HepG2 (cell line): ENCODE results near the gene DISP2. TPM values are rescaled to one million over a fixed set of nuclear protein-coding genes. Genes with fewer than 3 reads are reported as not detected.

Experiments used
- ADNP ChIP-seq: sonication (generic); formaldehyde crosslinking; IDR thresholded peaks from 2 replicates; pipeline ENCODE4 v1.4.0; 2020; ENCODE audit warnings: missing genetic modification reagents
- EZH2 ChIP-seq: conservative IDR thresholded peaks from 2 replicates; pipeline ENCODE4 v1.6.1; 2012; ENCODE audit warnings: mild to moderate bottlenecking, low read depth, low read length, moderate library complexity
- FOSL1 ChIP-seq: sonication (generic); formaldehyde crosslinking; IDR thresholded peaks from 2 replicates; pipeline ENCODE4 v1.9.0; 2021; ENCODE audit warnings: missing genetic modification reagents, borderline replicate concordance
- HNRNPLL ChIP-seq: fragments of 200-400 bp; formaldehyde crosslinking; IDR thresholded peaks from 2 replicates; pipeline ENCODE4 v1.6.1; 2017; ENCODE audit warnings: mild to moderate bottlenecking, low read depth, low read length; ENCODE audit not compliant: poor library complexity, severe bottlenecking
- MIER2 ChIP-seq: IDR thresholded peaks from 2 replicates; pipeline ENCODE4 v1.6.1; 2016; ENCODE audit warnings: missing biosample characterization, missing genetic modification reagents
- NFIB ChIP-seq: sonication (generic); formaldehyde crosslinking; IDR thresholded peaks from 2 replicates; pipeline ENCODE4 v1.9.0; 2021; ENCODE audit warnings: missing genetic modification reagents, mild to moderate bottlenecking, borderline replicate concordance
- NFRKB ChIP-seq: fragments of 450-650 bp; IDR thresholded peaks from 2 replicates; pipeline ENCODE4 v1.6.1; 2017
- PRMT3 ChIP-seq: sonication (generic); formaldehyde crosslinking; IDR thresholded peaks from 2 replicates; pipeline ENCODE4 v1.8.1; 2022; ENCODE audit warnings: low read depth, mild to moderate bottlenecking, moderate library complexity, missing genetic modification reagents, borderline replicate concordance
- RCOR2 ChIP-seq: IDR thresholded peaks from 2 replicates; pipeline ENCODE4 v1.6.1; 2016; ENCODE audit warnings: missing biosample characterization, missing genetic modification reagents
- SOX13 ChIP-seq, 3 experiments: fragments of 450-650 bp in 1 of 3; sonication (generic) in 1 of 3; formaldehyde crosslinking in 1 of 3; IDR thresholded peaks in 2 of 3; conservative IDR thresholded peaks in 1 of 3; 2 replicates each; pipeline versions ENCODE4 v1.5.0 to v1.6.1; 2016 to 2020; ENCODE audit warnings: antibody characterized with exemption in 1 of 3, mild to moderate bottlenecking in 1 of 3, missing compliant biosample characterization in 1 of 3, missing genetic modification reagents in 1 of 3, moderate library complexity in 1 of 3
- ZFP1 ChIP-seq: IDR thresholded peaks from 2 replicates; pipeline ENCODE4 v1.6.1; 2016
- ZFP37 ChIP-seq: sonication (generic); formaldehyde crosslinking; IDR thresholded peaks from 2 replicates; pipeline ENCODE4 v1.4.0; 2020; ENCODE audit warnings: missing genetic modification reagents, borderline replicate concordance
- ZFP41 ChIP-seq: sonication (generic); formaldehyde crosslinking; IDR thresholded peaks from 2 replicates; pipeline ENCODE4 v1.4.0; 2020; ENCODE audit warnings: mild to moderate bottlenecking, missing genetic modification reagents, borderline replicate concordance
- ZGPAT ChIP-seq: IDR thresholded peaks from 2 replicates; pipeline ENCODE4 v1.6.1; 2016; ENCODE audit warnings: mild to moderate bottlenecking
- ZMYM4 ChIP-seq: sonication (generic); formaldehyde crosslinking; IDR thresholded peaks from 2 replicates; pipeline ENCODE4 v1.8.1; 2023; ENCODE audit warnings: mild to moderate bottlenecking, missing genetic modification reagents
- ZNF10 ChIP-seq: sonication (generic); formaldehyde crosslinking; IDR thresholded peaks from 2 replicates; pipeline ENCODE4 v1.4.0; 2020; ENCODE audit warnings: mild to moderate bottlenecking, low read depth, missing genetic modification reagents, borderline replicate concordance
- ZNF354B ChIP-seq: sonication (generic); formaldehyde crosslinking; IDR thresholded peaks from 2 replicates; pipeline ENCODE4 v1.8.0; 2022; ENCODE audit warnings: mild to moderate bottlenecking, missing genetic modification reagents
- ZNF552 ChIP-seq: sonication (generic); formaldehyde crosslinking; IDR thresholded peaks from 2 replicates; pipeline ENCODE4 v1.9.0; 2022; ENCODE audit warnings: missing genetic modification reagents, mild to moderate bottlenecking, borderline replicate concordance
- ZNF557 ChIP-seq: sonication (generic); formaldehyde crosslinking; IDR thresholded peaks from 2 replicates; pipeline ENCODE4 v1.4.0; 2020; ENCODE audit warnings: missing genetic modification reagents
- ZNF558 ChIP-seq: sonication (generic); formaldehyde crosslinking; IDR thresholded peaks from 2 replicates; pipeline ENCODE4 v1.9.0; 2022; ENCODE audit warnings: mild to moderate bottlenecking, missing genetic modification reagents, borderline replicate concordance
- ZNF564 ChIP-seq: sonication (generic); formaldehyde crosslinking; IDR thresholded peaks from 2 replicates; pipeline ENCODE4 v1.8.1; 2023; ENCODE audit warnings: mild to moderate bottlenecking, missing genetic modification reagents
- ZNF790 ChIP-seq: sonication (generic); formaldehyde crosslinking; IDR thresholded peaks from 2 replicates; pipeline ENCODE4 v1.8.0; 2022; ENCODE audit warnings: missing genetic modification reagents, mild to moderate bottlenecking, borderline replicate concordance
- polyA plus RNA-seq, 8 experiments: library from polyadenylated mRNA; depleted of rRNA in 3 of 8; stranded (reverse) in 7 of 8; unstranded in 1 of 8; fragments of >200 nt; fragmentation: Illumina TruSeq in 4 of 8; extraction: Trizol in 4 of 8; gene quantifications; 2 replicates each; pipeline versions ENCODE4 v1.2.1 to v1.2.3, GENCODE V29; 2011 to 2016; ENCODE audit warnings: low read depth in 4 of 8, missing spikeins in 1 of 8, mixed read lengths in 1 of 8; ENCODE audit not compliant: insufficient read depth in 1 of 8
- total RNA-seq, 5 experiments: library from RNA; depleted of rRNA; stranded (reverse); fragments of >200 nt; fragmentation: Illumina TruSeq; extraction: Trizol; gene quantifications; 2 replicates each; pipeline ENCODE4 v1.2.3, GENCODE V29; 2016; ENCODE audit warnings: low read depth in 1 of 5
- TF ChIP-seq, protein P1 (sequence below): sonication (generic); formaldehyde crosslinking; IDR thresholded peaks from 2 replicates; pipeline ENCODE4 v1.9.0; 2021; ENCODE audit warnings: missing genetic modification reagents, borderline replicate concordance
- TF ChIP-seq, protein P2 (sequence below): sonication (generic); formaldehyde crosslinking; IDR thresholded peaks from 2 replicates; pipeline ENCODE4 v1.4.0; 2020; ENCODE audit warnings: mild to moderate bottlenecking, low read depth, missing genetic modification reagents

Gene DISP2
- total and polyA plus RNA-seq, 2 of the 13 experiments (the other 11 are each of a cell fraction or from before 2014, with no cell fraction given): 0.09 to 0.32 TPM

DNA sequence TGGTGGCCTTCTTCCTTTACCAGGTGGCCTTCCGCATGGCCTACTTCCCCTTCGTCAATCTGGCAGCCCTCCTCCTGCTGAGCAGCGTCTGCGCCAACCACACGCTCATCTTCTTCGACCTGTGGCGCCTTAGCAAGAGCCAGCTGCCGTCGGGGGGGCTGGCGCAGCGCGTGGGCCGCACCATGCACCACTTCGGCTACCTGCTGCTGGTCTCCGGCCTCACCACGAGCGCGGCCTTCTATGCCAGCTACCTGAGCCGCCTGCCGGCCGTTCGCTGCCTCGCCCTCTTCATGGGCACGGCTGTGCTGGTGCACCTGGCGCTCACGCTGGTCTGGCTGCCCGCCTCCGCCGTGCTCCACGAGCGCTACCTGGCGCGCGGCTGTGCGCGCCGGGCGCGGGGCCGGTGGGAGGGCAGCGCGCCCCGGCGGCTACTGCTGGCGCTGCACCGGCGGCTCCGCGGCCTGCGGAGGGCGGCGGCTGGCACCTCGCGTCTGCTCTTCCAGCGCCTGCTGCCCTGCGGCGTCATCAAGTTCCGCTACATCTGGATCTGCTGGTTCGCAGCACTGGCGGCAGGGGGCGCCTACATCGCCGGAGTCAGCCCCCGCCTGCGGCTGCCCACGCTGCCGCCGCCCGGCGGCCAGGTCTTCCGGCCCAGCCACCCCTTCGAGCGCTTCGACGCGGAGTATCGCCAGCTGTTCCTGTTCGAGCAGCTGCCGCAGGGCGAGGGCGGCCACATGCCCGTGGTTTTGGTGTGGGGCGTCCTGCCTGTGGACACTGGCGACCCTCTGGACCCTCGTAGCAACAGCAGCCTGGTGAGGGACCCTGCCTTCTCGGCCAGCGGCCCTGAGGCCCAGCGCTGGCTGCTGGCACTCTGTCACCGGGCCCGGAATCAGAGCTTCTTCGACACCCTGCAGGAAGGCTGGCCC lies 9.9 kb downstream of the DISP2 start (continued):
- no peak for TF ChIP-seq NFIB (CRISPR knock-in tag)
- TF ChIP-seq ZNF354B (CRISPR knock-in tag): no peak
- TF ChIP-seq NFRKB: no peak
- peak; percentile 95 for TF ChIP-seq ZNF557
- peak; percentile 86 for TF ChIP-seq HNRNPLL
- peak; percentile 80; the same call in 1 of the 2 replicates for TF ChIP-seq ZNF564 (CRISPR knock-in tag)
- TF ChIP-seq ZNF10 (CRISPR knock-in tag): no peak
- no peak for TF ChIP-seq ZFP1 (CRISPR knock-in tag)
- peak; percentile 82 for TF ChIP-seq MIER2 (CRISPR knock-in tag)
- TF ChIP-seq ZFP37 (CRISPR knock-in tag): peak; percentile 91
- peak; percentile 55; the same call in 1 of the 2 replicates for TF ChIP-seq ZNF790 (CRISPR knock-in tag)
- TF ChIP-seq SOX13 (IDR thresholded peaks at IDR 0.05): no peak
- peak in 1 of 2 experiments; percentile 39; a peak in 1 of 4 replicates for TF ChIP-seq SOX13 (CRISPR knock-in tag; conservative IDR thresholded peaks at IDR 0.05 in 1 of 2, IDR thresholded peaks at IDR 0.05 in 1 of 2)
- TF ChIP-seq, protein P1, sequence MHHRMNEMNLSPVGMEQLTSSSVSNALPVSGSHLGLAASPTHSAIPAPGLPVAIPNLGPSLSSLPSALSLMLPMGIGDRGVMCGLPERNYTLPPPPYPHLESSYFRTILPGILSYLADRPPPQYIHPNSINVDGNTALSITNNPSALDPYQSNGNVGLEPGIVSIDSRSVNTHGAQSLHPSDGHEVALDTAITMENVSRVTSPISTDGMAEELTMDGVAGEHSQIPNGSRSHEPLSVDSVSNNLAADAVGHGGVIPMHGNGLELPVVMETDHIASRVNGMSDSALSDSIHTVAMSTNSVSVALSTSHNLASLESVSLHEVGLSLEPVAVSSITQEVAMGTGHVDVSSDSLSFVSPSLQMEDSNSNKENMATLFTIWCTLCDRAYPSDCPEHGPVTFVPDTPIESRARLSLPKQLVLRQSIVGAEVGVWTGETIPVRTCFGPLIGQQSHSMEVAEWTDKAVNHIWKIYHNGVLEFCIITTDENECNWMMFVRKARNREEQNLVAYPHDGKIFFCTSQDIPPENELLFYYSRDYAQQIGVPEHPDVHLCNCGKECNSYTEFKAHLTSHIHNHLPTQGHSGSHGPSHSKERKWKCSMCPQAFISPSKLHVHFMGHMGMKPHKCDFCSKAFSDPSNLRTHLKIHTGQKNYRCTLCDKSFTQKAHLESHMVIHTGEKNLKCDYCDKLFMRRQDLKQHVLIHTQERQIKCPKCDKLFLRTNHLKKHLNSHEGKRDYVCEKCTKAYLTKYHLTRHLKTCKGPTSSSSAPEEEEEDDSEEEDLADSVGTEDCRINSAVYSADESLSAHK (CRISPR knock-in tag): peak; percentile 86; the same call in 1 of the 2 replicates
- peak; percentile 98 for TF ChIP-seq ZNF552 (CRISPR knock-in tag)
- TF ChIP-seq, protein P2, sequence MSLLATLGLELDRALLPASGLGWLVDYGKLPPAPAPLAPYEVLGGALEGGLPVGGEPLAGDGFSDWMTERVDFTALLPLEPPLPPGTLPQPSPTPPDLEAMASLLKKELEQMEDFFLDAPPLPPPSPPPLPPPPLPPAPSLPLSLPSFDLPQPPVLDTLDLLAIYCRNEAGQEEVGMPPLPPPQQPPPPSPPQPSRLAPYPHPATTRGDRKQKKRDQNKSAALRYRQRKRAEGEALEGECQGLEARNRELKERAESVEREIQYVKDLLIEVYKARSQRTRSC (CRISPR knock-in tag): peak; percentile 79; the same call in 1 of the 2 replicates
- TF ChIP-seq ZNF558: peak; percentile 92; the same call in 1 of the 2 replicates
- TF ChIP-seq ZMYM4 (CRISPR knock-in tag): peak; percentile 68
- TF ChIP-seq ZGPAT: peak; percentile 96
- peak; percentile 96 for TF ChIP-seq PRMT3 (CRISPR knock-in tag)
- peak; percentile 92; the same call in 1 of the 2 replicates for TF ChIP-seq ZFP41 (CRISPR knock-in tag)
- TF ChIP-seq FOSL1 (CRISPR knock-in tag): peak; percentile 67
- no peak for TF ChIP-seq EZH2
- no peak for TF ChIP-seq ADNP (CRISPR knock-in tag)
- TF ChIP-seq RCOR2 (CRISPR knock-in tag): no peak
